HepG2 (cell line): ENCODE results near the gene OR2T8. TPM values are rescaled to one million over a fixed set of nuclear protein-coding genes. Genes with fewer than 3 reads are reported as not detected.

Experiments used
- ATAC-seq: fragments of 200-7000 bp; cut with Tn5 transposase; 3 replicates; pipeline ENCODE4 v1.9.1; 2020; ENCODE audit warnings: mild to moderate bottlenecking, moderate library complexity
- BruUV-seq: library from RNA; stranded (reverse); fragments of 400-500 nt; replicated peaks from 2 replicates; lab custom pipeline; 2021; lab: Mats Ljungman, UMichigan
- CTCF ChIA-PET: fragments of 300-600 bp; formaldehyde crosslinking; extraction: SDS; loops from one replicate; lab custom pipeline; 2021; ENCODE audit warnings: low total read pairs, inconsistent platforms, low intra/inter-chr PET ratio; lab: Yijun Ruan, JAX
- POLR2A ChIA-PET: fragments of 350-600 bp; sonication (Branson Sonifier 250); formaldehyde crosslinking; loops from one replicate; lab custom pipeline; 2020; ENCODE audit warnings: antibody characterized with exemption, inconsistent platforms; lab: Yijun Ruan, JAX
- DNase-seq: peaks from one replicate; pipeline ENCODE4 v3.0.0-alpha.2; 2015; ENCODE audit warnings: low spot score
- FAIRE-seq: peaks from 3 replicates; lab custom pipeline; 2011; peaks lifted over from hg19 to GRCh38; lab: Jason Lieb, UNC
- H2AFZ ChIP-seq: one replicate; pipeline ENCODE4 v1.6.1; 2011; ENCODE audit warnings: low read length, inconsistent platforms
- H3K27ac ChIP-seq: fragments of 300-600 bp; 3 replicates; pipeline ENCODE4 v1.8.0; 2011; ENCODE audit warnings: mixed run types, mild to moderate bottlenecking, mixed read lengths, low read length, inconsistent platforms; ENCODE audit not compliant: insufficient read depth; ENCODE audit errors: extremely low read length
- H3K27me3 ChIP-seq, 2 experiments: fragments of 200-600 bp in 1 of 2; 2 replicates in 1 of 2; 3 replicates in 1 of 2; pipeline versions ENCODE4 v1.6.0 to v1.8.0; 2011; ENCODE audit warnings: low read length in 2 of 2, mild to moderate bottlenecking in 2 of 2, moderate library complexity in 2 of 2, inconsistent platforms in 1 of 2; ENCODE audit not compliant: insufficient read depth in 2 of 2, control insufficient read depth in 1 of 2
- H3K36me3 ChIP-seq, 2 experiments: fragments of 200-600 bp in 1 of 2; replicated peaks in 1 of 2; 2 replicates in 1 of 2; 3 replicates in 1 of 2; pipeline versions ENCODE4 v1.5.1 to v1.8.0; 2011; ENCODE audit warnings: low read length in 2 of 2, inconsistent platforms in 1 of 2; ENCODE audit not compliant: insufficient read depth in 2 of 2, control insufficient read depth in 1 of 2
- H3K4me1 ChIP-seq: 2 replicates; pipeline ENCODE4 v1.5.1; 2012; ENCODE audit warnings: low read length, inconsistent platforms; ENCODE audit not compliant: insufficient read depth
- H3K4me2 ChIP-seq: 2 replicates; pipeline ENCODE4 v1.6.0; 2011; ENCODE audit warnings: low read depth, low read length, inconsistent platforms
- H3K4me3 ChIP-seq, 3 experiments: fragments of 200-600 bp in 1 of 3; sonication (generic), shearing (Covaris generic) in 1 of 3; replicated peaks in 1 of 3; 2 replicates each; pipeline ENCODE4 v1.5.1; 2011 to 2016; ENCODE audit warnings: low read length in 3 of 3, inconsistent platforms in 2 of 3, low read depth in 2 of 3, mild to moderate bottlenecking in 2 of 3, control low read depth in 1 of 3, mixed read lengths in 1 of 3; ENCODE audit not compliant: insufficient read depth in 1 of 3
- H3K79me2 ChIP-seq: one replicate; pipeline ENCODE4 v1.6.1; 2011; ENCODE audit warnings: low read length, inconsistent platforms; ENCODE audit not compliant: insufficient read depth
- H3K9ac ChIP-seq: 2 replicates; pipeline ENCODE4 v1.6.0; 2011; ENCODE audit warnings: mild to moderate bottlenecking, low read depth, low read length, inconsistent platforms; ENCODE audit not compliant: insufficient read depth
- H3K9me3 ChIP-seq: 2 replicates; pipeline ENCODE4 v1.5.1; 2012; ENCODE audit warnings: mild to moderate bottlenecking, low read length
- H4K20me1 ChIP-seq: 2 replicates; pipeline ENCODE4 v1.6.0; 2011; ENCODE audit warnings: inconsistent platforms, mild to moderate bottlenecking, low read length, moderate library complexity; ENCODE audit not compliant: insufficient read depth
- DNMT3B ChIP-seq: conservative IDR thresholded peaks from 2 replicates; pipeline ENCODE4 v1.6.1; 2016; ENCODE audit warnings: missing biosample characterization, control low read depth
- MAFF ChIP-seq: IDR thresholded peaks from 2 replicates; pipeline ENCODE4 v1.6.1; 2011; ENCODE audit warnings: low read depth, low read length, improper control_type of control experiment
- NR2F2 ChIP-seq: IDR thresholded peaks from 2 replicates; pipeline ENCODE4 v1.6.1; 2012; ENCODE audit warnings: low read depth, inconsistent platforms, borderline replicate concordance
- ZFX ChIP-seq: sonication (generic); formaldehyde crosslinking; IDR thresholded peaks from 2 replicates; pipeline ENCODE4 v1.4.0; 2020; ENCODE audit warnings: mild to moderate bottlenecking, low read depth, missing genetic modification reagents, moderate library complexity
- ZNF276 ChIP-seq: sonication (generic); formaldehyde crosslinking; IDR thresholded peaks from 2 replicates; pipeline ENCODE4 v1.4.0; 2020; ENCODE audit warnings: mild to moderate bottlenecking, low read depth, missing genetic modification reagents
- ZNF30 ChIP-seq: sonication (generic); formaldehyde crosslinking; IDR thresholded peaks from 2 replicates; pipeline ENCODE4 v1.5.0; 2020; ENCODE audit warnings: mild to moderate bottlenecking, missing genetic modification reagents
- ZNF574 ChIP-seq: sonication (generic); formaldehyde crosslinking; IDR thresholded peaks from 2 replicates; pipeline ENCODE4 v1.4.0; 2020; ENCODE audit warnings: missing genetic modification reagents
- ZNF646 ChIP-seq: sonication (generic); formaldehyde crosslinking; IDR thresholded peaks from 2 replicates; pipeline ENCODE4 v1.9.0; 2021; ENCODE audit warnings: mild to moderate bottlenecking, missing genetic modification reagents
- ZNF724P ChIP-seq: sonication (generic); formaldehyde crosslinking; IDR thresholded peaks from 2 replicates; pipeline ENCODE4 v1.8.0; 2022; ENCODE audit warnings: missing genetic modification reagents, borderline replicate concordance
- WGBS: methylation state at CpG from one replicate; pipeline ENCODE4 v1.1.6; 2017; ENCODE audit warnings: low lambda C conversion rate; 5-methylcytosine and 5-hydroxymethylcytosine counted together
- in situ Hi-C: cut with HindIII; loops from 2 replicates; pipeline ENCODE4 v1.10.0; 2017; ENCODE audit warnings: low pct_unique_long_range_greater_than_20kb; ENCODE audit not compliant: extremely low pct_ligation_motif_present
- intact Hi-C: fragments of 100-400 bp; cut with micrococcal nuclease; formaldehyde crosslinking; loops from one replicate; pipeline ENCODE4 v1.10.0; 2022; ENCODE audit not compliant: unreplicated experiment
- polyA plus RNA-seq, 8 experiments: library from polyadenylated mRNA; depleted of rRNA in 3 of 8; stranded (reverse) in 7 of 8; unstranded in 1 of 8; fragments of >200 nt; fragmentation: Illumina TruSeq in 4 of 8; extraction: Trizol in 4 of 8; gene quantifications; 2 replicates each; pipeline versions ENCODE4 v1.2.1 to v1.2.3, GENCODE V29; 2011 to 2016; ENCODE audit warnings: low read depth in 4 of 8, missing spikeins in 1 of 8, mixed read lengths in 1 of 8; ENCODE audit not compliant: insufficient read depth in 1 of 8
- total RNA-seq, 5 experiments: library from RNA; depleted of rRNA; stranded (reverse); fragments of >200 nt; fragmentation: Illumina TruSeq; extraction: Trizol; gene quantifications; 2 replicates each; pipeline ENCODE4 v1.2.3, GENCODE V29; 2016; ENCODE audit warnings: low read depth in 1 of 5
- TF ChIP-seq, protein P1 (sequence below): sonication (generic); formaldehyde crosslinking; IDR thresholded peaks from 2 replicates; pipeline ENCODE4 v1.4.0; 2020; ENCODE audit warnings: missing genetic modification reagents, borderline replicate concordance
- TF ChIP-seq, protein P2 (sequence below): IDR thresholded peaks from 2 replicates; pipeline ENCODE4 v1.6.1; 2016; ENCODE audit warnings: mild to moderate bottlenecking

Gene OR2T8
- total and polyA plus RNA-seq, 2 of the 13 experiments (the other 11 are each of a cell fraction or from before 2014, with no cell fraction given) = not detected

DNA sequence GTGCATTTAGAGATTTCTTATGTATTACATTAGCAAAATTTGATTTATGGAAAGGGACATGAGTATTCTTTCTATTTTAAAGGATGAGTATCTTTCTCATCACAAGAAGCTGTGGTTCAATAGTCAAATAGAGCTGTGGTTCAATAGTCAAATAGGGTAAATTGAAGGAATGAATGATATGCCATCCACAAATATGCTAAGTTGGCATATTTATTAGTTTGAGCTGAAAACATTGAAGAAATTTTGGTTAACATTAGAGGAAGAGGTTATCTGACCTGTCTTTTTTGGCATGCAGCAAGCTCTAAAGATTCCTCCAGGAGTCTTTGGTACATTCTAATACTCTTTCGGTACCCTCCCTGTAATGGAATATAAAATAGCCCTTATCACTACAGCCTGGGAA lies 33.4 kb downstream of the OR2T8 start:
- Histone ChIP-seq H3K27me3 (no peaks in the 10 kb centered on the region), H2AFZ (no peak overlapping the region), H3K4me1 (no peaks in the 10 kb centered on the region), H3K4me2 (no peak overlapping the region), H3K79me2 (no peaks in the 10 kb centered on the region), H3K27ac (no peak overlapping the region), H3K9ac (no peak overlapping the region), H3K9me3 (peaks cover 47% of the 10 kb centered on the region), H3K36me3 (no peaks in the 10 kb centered on the region), H3K4me3 (no peak overlapping the region), H4K20me1 (no peaks in the 10 kb centered on the region)
- DNase-seq (no peak), FAIRE-seq (no peak), ATAC-seq (no peak)
- 0% methylated on average over 1 of the region's 1 CpG for WGBS
- ChIA-PET CTCF (no interaction called here), POLR2A (no interaction called here)
- no TSS peak for BruUV-seq
- intact Hi-C loops = no loop called here
- in situ Hi-C loops = no loop called here
- TF ChIP-seq, protein P1, sequence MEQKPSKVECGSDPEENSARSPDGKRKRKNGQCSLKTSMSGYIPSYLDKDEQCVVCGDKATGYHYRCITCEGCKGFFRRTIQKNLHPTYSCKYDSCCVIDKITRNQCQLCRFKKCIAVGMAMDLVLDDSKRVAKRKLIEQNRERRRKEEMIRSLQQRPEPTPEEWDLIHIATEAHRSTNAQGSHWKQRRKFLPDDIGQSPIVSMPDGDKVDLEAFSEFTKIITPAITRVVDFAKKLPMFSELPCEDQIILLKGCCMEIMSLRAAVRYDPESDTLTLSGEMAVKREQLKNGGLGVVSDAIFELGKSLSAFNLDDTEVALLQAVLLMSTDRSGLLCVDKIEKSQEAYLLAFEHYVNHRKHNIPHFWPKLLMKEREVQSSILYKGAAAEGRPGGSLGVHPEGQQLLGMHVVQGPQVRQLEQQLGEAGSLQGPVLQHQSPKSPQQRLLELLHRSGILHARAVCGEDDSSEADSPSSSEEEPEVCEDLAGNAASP = no peak
- TF ChIP-seq NR2F2 = no peak
- TF ChIP-seq ZNF724P = no peak
- no peak for TF ChIP-seq ZNF276 (CRISPR knock-in tag)
- TF ChIP-seq ZNF30 = no peak
- no peak for TF ChIP-seq ZFX
- TF ChIP-seq ZNF574 (CRISPR knock-in tag) = no peak
- peak; percentile 91 for TF ChIP-seq MAFF
- TF ChIP-seq DNMT3B = no peak
- TF ChIP-seq, protein P2, sequence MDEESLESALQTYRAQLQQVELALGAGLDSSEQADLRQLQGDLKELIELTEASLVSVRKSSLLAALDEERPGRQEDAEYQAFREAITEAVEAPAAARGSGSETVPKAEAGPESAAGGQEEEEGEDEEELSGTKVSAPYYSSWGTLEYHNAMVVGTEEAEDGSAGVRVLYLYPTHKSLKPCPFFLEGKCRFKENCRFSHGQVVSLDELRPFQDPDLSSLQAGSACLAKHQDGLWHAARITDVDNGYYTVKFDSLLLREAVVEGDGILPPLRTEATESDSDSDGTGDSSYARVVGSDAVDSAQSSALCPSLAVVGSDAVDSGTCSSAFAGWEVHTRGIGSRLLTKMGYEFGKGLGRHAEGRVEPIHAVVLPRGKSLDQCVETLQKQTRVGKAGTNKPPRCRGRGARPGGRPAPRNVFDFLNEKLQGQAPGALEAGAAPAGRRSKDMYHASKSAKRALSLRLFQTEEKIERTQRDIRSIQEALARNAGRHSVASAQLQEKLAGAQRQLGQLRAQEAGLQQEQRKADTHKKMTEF = no peak
- TF ChIP-seq ZNF646 (CRISPR knock-in tag) = no peak
